LHCN-M2 (cell line): Measurements from ENCODE around the gene AGMAT. TPM values are rescaled to one million over a fixed set of nuclear protein-coding genes. Genes with fewer than 3 reads are reported as not detected.

ENCODE experiments used
- DNase-seq: peaks from one replicate; pipeline ENCODE4 v3.0.0-alpha.2; 2012; ENCODE audit warnings: low read depth
- polyA plus RNA-seq: library from polyadenylated mRNA; unstranded; fragments of >200 nt; gene quantifications from one replicate; pipeline ENCODE4 v1.2.1, GENCODE V29; 2012; ENCODE audit warnings: missing spikeins
- total RNA-seq: library from RNA; depleted of rRNA; stranded (reverse); fragments of >200 nt; gene quantifications from 2 replicates; pipeline ENCODE4 v1.2.3, GENCODE V29; 2014; rRNA removed

The AGMAT gene, protein sequence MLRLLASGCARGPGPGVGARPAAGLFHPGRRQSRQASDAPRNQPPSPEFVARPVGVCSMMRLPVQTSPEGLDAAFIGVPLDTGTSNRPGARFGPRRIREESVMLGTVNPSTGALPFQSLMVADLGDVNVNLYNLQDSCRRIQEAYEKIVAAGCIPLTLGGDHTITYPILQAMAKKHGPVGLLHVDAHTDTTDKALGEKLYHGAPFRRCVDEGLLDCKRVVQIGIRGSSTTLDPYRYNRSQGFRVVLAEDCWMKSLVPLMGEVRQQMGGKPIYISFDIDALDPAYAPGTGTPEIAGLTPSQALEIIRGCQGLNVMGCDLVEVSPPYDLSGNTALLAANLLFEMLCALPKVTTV
- 2.6 and 3.7 TPM in 2 replicates for total RNA-seq
- 1.9 TPM for polyA plus RNA-seq

GRCh38 chr1:15584489-15585363, at the start of gene AGMAT:
Gene AGMAT, minus strand, starts transcription at chr1:15585051. Its CDS starts 84 bp downstream, at chr1:15584967.
- DNase-seq: no peak

DNA sequence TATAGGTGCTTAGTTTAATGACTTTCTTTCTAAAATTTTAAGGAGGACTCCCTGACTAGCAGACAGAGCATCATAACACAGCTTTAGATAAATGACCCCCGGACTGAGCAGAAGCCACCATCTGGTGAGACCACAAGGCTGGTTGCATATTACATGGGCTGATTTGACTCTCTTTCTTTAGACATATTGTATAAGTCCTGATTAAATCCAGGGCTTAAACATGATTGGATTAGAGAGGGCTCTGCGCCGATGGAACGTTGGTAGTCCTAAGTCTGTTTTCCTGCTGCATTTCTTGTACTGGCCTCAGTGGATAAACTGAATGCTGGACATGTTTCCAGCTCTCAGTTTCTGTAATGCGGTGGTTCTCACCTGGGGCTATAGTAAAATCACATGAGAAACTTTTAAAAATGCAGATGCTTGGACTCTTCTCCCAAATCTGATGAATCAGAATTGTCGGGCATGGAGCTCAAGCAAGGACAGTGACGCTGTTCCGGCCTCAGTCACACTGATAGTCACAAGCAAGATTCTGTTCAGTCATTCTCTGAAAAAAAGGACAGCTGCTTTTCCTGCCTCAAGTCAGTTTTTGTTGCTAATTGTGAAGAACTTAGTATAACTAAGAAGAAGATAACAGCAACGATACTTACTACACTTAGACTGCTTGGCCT, 49.0 kb upstream of the AGMAT start:
- no peak for DNase-seq

- no peak for DNase-seq
Measured at GRCh38 chr1:15628003-15628402, 43.2 kb upstream of the AGMAT start.

DNA sequence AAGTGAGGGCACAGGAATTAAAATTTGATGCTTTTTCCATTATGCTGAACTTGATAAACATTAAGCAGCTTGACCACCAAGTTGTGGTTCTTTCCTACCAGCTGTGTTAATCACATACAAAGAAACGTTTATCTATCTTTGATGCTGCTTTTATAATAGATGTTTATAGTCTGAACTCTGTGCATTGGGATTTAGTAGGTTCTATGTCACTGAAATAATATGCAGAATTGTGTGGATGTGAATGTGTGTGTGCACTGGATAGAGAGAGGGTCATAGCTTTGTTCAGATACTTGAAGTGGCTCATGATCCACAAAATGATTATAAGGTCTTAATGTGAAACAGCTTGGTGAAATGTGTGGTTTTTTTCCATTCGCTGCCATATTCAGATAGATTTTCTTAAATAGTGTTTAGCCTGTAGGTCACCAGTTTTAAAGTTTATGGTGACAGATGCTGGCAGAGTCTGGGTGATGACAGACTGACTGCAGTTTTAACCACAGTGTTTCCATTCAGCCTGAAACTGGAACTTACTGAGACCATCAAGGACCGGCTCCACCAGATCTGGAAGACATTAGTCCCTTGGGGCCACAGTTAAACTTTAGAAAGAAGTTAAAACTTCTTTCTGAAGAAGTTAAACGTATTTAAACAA, 42.6 kb upstream of the AGMAT start:
- peak; percentile 35 for DNase-seq

DNA sequence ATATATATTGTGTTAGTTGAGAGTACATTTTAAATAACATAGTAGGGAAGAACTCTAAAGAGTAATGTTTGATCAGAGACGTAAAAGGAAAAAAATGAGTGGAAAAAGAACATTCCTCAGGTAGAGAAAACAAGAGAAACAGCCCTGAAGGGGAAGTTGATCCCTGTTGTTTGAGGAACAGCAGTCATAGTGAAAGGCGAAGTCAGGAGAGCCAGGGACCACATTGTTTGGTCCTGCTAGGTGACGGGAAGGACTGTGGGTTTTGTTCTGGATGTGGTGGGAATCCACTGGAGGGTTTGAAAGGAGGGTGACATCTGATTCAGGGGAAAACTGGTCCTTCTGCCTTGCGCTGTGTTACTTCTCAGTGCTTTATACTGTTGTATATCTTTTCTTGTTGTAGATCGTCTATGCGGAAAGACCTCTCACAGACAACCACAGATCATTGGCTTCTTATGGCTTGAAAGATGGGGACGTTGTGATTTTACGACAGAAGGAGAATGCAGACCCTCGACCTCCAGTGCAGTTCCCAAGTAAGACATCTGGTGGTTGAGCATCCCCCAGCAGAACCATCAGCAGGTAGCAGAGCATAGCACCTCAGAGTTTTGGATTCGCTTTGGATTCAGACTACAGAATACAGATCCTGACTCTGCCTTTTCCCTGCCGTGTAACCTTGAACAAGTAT, 41.6 kb upstream of the AGMAT start:
- DNase-seq: no peak

GRCh38 chr1:15625056-15625917, 40.4 kb upstream of the AGMAT start:
- DNase-seq: no peak

DNA sequence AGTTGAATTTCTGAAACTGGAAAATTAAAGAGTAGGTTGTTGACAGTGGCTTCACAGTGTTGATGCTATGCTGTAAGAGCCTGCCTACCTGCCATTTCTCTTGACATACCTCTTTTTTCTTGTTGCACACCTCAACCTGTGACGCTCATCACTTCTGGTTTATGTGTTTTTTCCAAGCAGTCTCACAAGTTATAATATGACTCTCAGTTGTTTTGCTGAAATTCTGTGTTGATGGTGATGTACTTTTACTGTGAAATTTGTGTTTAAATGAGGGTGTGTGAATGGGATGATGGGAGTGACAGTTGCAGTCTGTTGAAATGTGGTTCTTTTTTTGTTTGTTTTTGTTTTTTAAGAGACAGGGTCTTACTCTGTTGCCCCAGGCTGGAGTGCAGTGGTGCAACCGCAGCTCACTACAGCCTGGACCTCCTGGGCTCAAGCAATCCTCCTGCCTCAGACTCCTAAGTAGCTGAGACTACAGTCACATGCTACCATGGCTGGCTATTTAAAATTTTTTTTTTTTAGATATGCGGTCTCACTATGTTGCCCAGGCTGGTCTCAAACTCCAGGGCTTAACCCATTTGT, 39.4 kb upstream of the AGMAT start:
- DNase-seq: no peak

GRCh38 chr1:15623435-15623834, 38.6 kb upstream of the AGMAT start:
- DNase-seq: no peak

- DNase-seq: no peak
Measured at GRCh38 chr1:15622712-15623373, 38.0 kb upstream of the AGMAT start.

DNA sequence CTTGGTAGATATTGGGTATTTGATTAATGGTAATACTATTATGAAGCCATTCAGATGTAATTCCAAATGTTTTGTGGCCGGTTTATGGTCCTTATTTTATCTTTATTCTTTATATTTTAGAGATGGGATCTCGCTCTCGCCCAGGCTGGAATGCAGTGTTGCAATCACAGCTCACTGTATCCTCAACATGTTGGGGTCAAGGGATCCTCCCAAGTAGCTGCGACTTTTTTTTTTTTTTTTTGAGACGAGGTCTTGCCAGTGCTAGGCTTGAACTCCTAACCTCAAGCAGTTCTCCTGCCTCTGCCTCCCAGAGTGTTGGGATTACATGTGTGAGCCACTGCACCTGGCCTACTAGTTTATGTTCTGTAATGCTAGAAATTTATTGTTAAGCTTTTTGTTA, 37.1 kb upstream of the AGMAT start:
- DNase-seq: no peak

- no peak for DNase-seq
Measured at GRCh38 chr1:15620902-15621682, 36.2 kb upstream of the AGMAT start.

DNA sequence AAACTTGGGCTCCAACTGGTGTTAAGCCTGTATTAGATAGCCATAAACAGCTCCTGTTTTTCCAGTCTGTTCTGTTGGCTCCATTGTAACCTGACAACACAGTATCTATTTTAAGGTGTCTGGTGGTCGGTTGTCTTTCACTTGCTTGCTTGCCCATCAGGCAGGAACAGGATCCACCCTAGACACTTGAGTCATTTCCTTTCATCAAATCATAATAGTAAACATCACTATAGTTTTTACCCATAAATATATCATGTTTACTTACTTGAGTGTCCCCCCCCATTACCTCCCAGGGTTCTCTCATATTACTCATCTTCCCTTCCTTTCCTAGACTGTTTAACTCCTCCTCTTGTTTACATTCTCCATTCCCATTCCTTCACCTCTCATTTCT, 35.3 kb upstream of the AGMAT start:
- peak; percentile 66 for DNase-seq

- DNase-seq: peak; percentile 45
Measured at GRCh38 chr1:15618655-15619525, 34.0 kb upstream of the AGMAT start.

- DNase-seq: no peak
Measured at GRCh38 chr1:15618077-15618654, 33.3 kb upstream of the AGMAT start.

- peak; percentile 97 for DNase-seq
Measured at GRCh38 chr1:15617173-15618076, 32.6 kb upstream of the AGMAT start, which contains the start of gene DDI2. Gene DDI2, plus strand, starts transcription at chr1:15617458. Its CDS starts 213 bp downstream, at chr1:15617671.
